Vagina (tissue), 2 donors: Measurements from ENCODE around the gene C7orf57. TPM values are rescaled to one million over a fixed set of nuclear protein-coding genes. Genes with fewer than 3 reads are reported as not detected.

Experiments used
- DNase-seq, 2 donors: peaks; one replicate each; pipeline ENCODE4 v3.0.0-alpha.2; 2017; ENCODE audit errors: extremely low spot score in 2 of 2
- H3K27ac ChIP-seq: fragments of 200-600 bp; sonication (generic); one replicate; pipeline ENCODE4 v1.5.1; 2019
- H3K27me3 ChIP-seq: fragments of 200-600 bp; sonication (generic); one replicate; pipeline ENCODE4 v1.5.1; 2019
- H3K36me3 ChIP-seq, 2 donors: fragments of 200-600 bp; sonication (generic); one replicate each; pipeline ENCODE4 v1.5.1; 2017 to 2019
- H3K4me1 ChIP-seq: fragments of 200-600 bp; sonication (generic); one replicate; pipeline ENCODE4 v1.5.1; 2019
- H3K4me3 ChIP-seq, 2 donors: fragments of 200-600 bp; sonication (generic); 1 replicate in 1 of 2; 2 replicates in 1 of 2; pipeline ENCODE4 v1.5.1; 2016 to 2019
- H3K9me3 ChIP-seq: fragments of 200-600 bp; sonication (generic); one replicate; pipeline ENCODE4 v1.5.1; 2019
- POLR2A ChIP-seq, 2 donors: fragments of 450-650 bp; IDR thresholded peaks; one replicate each; pipeline ENCODE4 v1.6.1; 2017; ENCODE audit warnings: antibody characterized with exemption in 2 of 2, mild to moderate bottlenecking in 2 of 2, moderate library complexity in 2 of 2
- POLR2AphosphoS5 ChIP-seq, 2 donors: sonication (generic); formaldehyde crosslinking; IDR thresholded peaks; one replicate each; pipeline ENCODE4 v1.9.0; 2017; ENCODE audit warnings: antibody characterized with exemption in 2 of 2, mild to moderate bottlenecking in 2 of 2, low read depth in 1 of 2; ENCODE audit not compliant: insufficient read depth in 1 of 2
- intact Hi-C: fragments of 100-400 bp; cut with DNase I; formaldehyde crosslinking; loops from one replicate; pipeline ENCODE4 v1.15.1; 2023
- total RNA-seq: library from RNA; depleted of rRNA; stranded (reverse); fragments of >200 nt; gene quantifications from one replicate; pipeline ENCODE4 v1.2.3, GENCODE V29; 2016
- TF ChIP-seq, protein P1 (sequence below), 3 experiments: fragments of 450-650 bp in 2 of 3; fragments of 200-600 bp in 1 of 3; sonication (generic) in 1 of 3; IDR thresholded peaks; one replicate each; pipeline ENCODE4 v1.5.1; 2017 to 2019; ENCODE audit warnings: antibody characterized with exemption in 3 of 3, mild to moderate bottlenecking in 2 of 3, moderate library complexity in 2 of 3

The C7orf57 gene
- total RNA-seq, 1 donor from 2014 or later = not detected

DNA sequence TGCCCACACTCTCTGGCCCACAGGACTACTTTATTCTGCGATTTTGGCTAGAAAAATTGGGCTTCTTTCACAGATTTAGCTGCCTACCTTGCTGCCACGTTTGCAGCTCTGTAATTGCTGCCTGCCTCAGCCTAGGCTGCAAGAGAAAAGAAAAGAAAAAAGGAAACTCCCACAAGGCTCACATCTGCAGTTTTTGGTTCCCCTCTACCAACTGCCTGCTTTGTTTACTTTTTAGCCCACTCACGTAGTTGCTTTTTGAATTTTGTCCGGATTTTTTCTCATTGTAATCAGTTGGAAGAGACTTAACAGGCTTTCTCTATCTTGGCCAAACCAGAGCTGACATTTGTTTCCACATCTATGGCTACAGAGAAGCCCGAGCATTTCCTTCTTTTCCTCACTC, 30.7 kb upstream of the C7orf57 start:
- Histone ChIP-seq H3K9me3 (no peaks in the 10 kb centered on the region), H3K27me3 (no peaks in the 10 kb centered on the region), H3K27ac (no peak overlapping the region), H3K4me3 (no peak overlapping the region), H3K36me3 (no peaks in the 10 kb centered on the region), H3K4me1 (no peaks in the 10 kb centered on the region)
- intact Hi-C loops = no loop called here
- no peak for DNase-seq
- TF ChIP-seq POLR2AphosphoS5 (IDR thresholded peaks at IDR 0.05; ENCODE audit: insufficient read depth in 1 of 2, low read depth in 1 of 2) (no peak), POLR2A (IDR thresholded peaks at IDR 0.05) (no peak)
- TF ChIP-seq, protein P1, sequence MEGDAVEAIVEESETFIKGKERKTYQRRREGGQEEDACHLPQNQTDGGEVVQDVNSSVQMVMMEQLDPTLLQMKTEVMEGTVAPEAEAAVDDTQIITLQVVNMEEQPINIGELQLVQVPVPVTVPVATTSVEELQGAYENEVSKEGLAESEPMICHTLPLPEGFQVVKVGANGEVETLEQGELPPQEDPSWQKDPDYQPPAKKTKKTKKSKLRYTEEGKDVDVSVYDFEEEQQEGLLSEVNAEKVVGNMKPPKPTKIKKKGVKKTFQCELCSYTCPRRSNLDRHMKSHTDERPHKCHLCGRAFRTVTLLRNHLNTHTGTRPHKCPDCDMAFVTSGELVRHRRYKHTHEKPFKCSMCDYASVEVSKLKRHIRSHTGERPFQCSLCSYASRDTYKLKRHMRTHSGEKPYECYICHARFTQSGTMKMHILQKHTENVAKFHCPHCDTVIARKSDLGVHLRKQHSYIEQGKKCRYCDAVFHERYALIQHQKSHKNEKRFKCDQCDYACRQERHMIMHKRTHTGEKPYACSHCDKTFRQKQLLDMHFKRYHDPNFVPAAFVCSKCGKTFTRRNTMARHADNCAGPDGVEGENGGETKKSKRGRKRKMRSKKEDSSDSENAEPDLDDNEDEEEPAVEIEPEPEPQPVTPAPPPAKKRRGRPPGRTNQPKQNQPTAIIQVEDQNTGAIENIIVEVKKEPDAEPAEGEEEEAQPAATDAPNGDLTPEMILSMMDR (IDR thresholded peaks at IDR 0.05) = no peak

DNA sequence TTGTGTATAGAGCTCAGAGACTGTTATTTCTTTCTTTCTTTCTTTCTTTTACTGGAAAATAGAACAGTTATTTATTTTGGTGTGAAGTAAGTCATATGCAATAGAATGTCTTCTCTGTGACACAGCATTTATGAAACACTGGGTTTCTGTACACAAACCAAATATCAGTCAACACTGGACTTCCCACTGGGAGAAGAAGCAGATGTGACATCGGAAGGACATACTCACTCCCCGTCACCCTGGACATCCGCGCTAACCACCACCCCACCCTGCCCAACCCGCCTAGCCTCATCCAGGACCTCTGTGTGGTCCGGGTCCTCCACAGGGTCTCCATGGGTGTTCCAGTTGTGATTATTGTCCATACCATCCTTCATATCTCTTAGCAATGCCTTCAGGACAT, 28.5 kb upstream of the C7orf57 start:
- H3K9me3 ChIP-seq = no peaks in the 10 kb centered on the region
- TF ChIP-seq, protein P1 (IDR thresholded peaks at IDR 0.05) = no peak
- no peak for TF ChIP-seq POLR2A (IDR thresholded peaks at IDR 0.05)
- TF ChIP-seq POLR2AphosphoS5 (IDR thresholded peaks at IDR 0.05; ENCODE audit: insufficient read depth in 1 of 2, low read depth in 1 of 2) = no peak
- no peak overlapping the region for H3K27ac ChIP-seq
- H3K4me3 ChIP-seq = no peak overlapping the region
- no peaks in the 10 kb centered on the region for H3K27me3 ChIP-seq
- no peaks in the 10 kb centered on the region for H3K36me3 ChIP-seq
- intact Hi-C loops = no loop called here
- H3K4me1 ChIP-seq = no peaks in the 10 kb centered on the region
- DNase-seq = no peak

DNA sequence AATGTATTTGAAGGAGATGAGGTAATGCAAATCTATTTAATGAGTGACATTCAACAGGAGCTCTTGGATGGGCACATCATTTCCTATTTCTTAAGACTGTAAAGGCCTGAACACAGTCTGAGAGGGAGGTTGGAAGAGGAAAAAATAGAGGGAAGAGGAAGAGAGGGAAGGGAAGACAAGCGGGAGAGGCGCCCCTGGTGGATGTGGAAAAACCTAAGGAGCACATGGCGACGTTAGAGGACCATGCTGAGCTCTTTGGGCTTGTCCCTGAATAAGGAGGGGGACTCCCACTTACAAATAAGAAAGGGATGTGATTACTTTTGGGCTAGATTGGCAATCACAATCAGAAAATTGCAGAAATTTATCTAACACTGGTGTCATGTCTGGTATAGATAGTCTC, 26.1 kb upstream of the C7orf57 start:
- H3K4me1 ChIP-seq = no peaks in the 10 kb centered on the region
- no peak for TF ChIP-seq POLR2AphosphoS5 (IDR thresholded peaks at IDR 0.05; ENCODE audit: insufficient read depth in 1 of 2, low read depth in 1 of 2)
- TF ChIP-seq, protein P1 (IDR thresholded peaks at IDR 0.05) = no peak
- no peak for TF ChIP-seq POLR2A (IDR thresholded peaks at IDR 0.05)

DNA sequence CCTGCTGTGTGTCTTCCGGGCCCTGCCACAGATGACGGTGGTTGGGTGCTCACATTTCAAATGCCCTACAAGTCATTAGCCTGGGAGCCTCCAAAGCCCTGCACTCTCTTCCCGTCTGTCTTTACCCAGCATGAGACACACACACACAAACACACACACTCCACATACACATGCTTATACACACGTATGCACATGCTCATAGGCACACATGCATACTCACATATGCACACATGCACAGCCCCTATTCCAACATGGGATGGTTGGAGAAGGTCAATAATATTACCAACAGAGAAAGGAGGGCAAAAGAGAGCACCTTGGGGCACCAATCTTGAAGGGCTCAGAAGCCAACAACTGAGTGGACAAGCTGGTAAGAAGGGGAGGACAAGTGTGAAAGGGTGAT, 25.4 kb upstream of the C7orf57 start:
- intact Hi-C loops = no loop called here
- Histone ChIP-seq H3K36me3 (no peaks in the 10 kb centered on the region), H3K27ac (no peak overlapping the region), H3K4me3 (no peak overlapping the region), H3K4me1 (no peaks in the 10 kb centered on the region), H3K27me3 (no peaks in the 10 kb centered on the region), H3K9me3 (no peaks in the 10 kb centered on the region)
- TF ChIP-seq, protein P1 (IDR thresholded peaks at IDR 0.05) = no peak
- TF ChIP-seq POLR2AphosphoS5 (IDR thresholded peaks at IDR 0.05; ENCODE audit: insufficient read depth in 1 of 2, low read depth in 1 of 2) (no peak), POLR2A (IDR thresholded peaks at IDR 0.05) (no peak)
- no peak for DNase-seq

More for the DNA sequence above, 26.1 kb upstream of the C7orf57 start:
- no peaks in the 10 kb centered on the region for H3K36me3 ChIP-seq
- no peak overlapping the region for H3K4me3 ChIP-seq
- no peak overlapping the region for H3K27ac ChIP-seq
- no peaks in the 10 kb centered on the region for H3K27me3 ChIP-seq
- DNase-seq = no peak
- intact Hi-C loops = no loop called here
- H3K9me3 ChIP-seq = no peaks in the 10 kb centered on the region

DNA sequence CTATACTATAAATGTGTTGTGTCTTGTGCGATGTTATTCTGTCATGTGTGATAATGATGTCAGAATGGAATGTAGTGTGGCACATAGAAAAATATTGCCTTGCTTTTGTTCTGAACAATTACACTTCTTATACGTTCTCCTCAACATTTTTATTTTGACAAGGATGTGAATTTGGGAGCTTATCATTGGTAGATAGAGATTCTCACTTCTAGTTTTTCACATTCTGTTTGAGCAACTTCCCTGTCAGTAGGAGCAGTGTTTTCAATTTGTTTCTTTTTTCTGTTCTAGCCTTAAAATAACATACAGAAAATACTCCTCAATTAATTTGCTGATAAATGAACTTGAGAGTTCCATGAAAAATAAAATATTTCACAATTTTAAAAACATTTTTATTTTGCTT, 24.0 kb upstream of the C7orf57 start:
- H3K36me3 ChIP-seq = no peaks in the 10 kb centered on the region
- no peak overlapping the region for H3K27ac ChIP-seq
- H3K4me1 ChIP-seq = no peaks in the 10 kb centered on the region
- DNase-seq = no peak
- H3K27me3 ChIP-seq = no peaks in the 10 kb centered on the region
- intact Hi-C loops = no loop called here
- H3K9me3 ChIP-seq = no peaks in the 10 kb centered on the region
- no peak overlapping the region for H3K4me3 ChIP-seq
- TF ChIP-seq, protein P1 (IDR thresholded peaks at IDR 0.05) = no peak
- TF ChIP-seq POLR2A (IDR thresholded peaks at IDR 0.05) = no peak
- no peak for TF ChIP-seq POLR2AphosphoS5 (IDR thresholded peaks at IDR 0.05; ENCODE audit: insufficient read depth in 1 of 2, low read depth in 1 of 2)
